WTC11 (cell line): ENCODE results near the gene NDRG4. TPM values are rescaled to one million over a fixed set of nuclear protein-coding genes. Genes with fewer than 3 reads are reported as not detected.

ENCODE experiments used
- ATAC-seq: fragments of 200-7000 bp; cut with Tn5 transposase; 2 replicates; pipeline ENCODE4 v1.10.0; 2021; ENCODE audit warnings: mild to moderate bottlenecking, moderate library complexity
- CTCF ChIA-PET: fragments of 300-600 bp; sonication (Branson Sonifier 250); formaldehyde crosslinking; loops from one replicate; lab custom pipeline; 2021; ENCODE audit warnings: antibody characterized with exemption; lab: Charles Lee
- POLR2A ChIA-PET: fragments of 350-600 bp; sonication (Branson Sonifier 250); formaldehyde crosslinking; loops from one replicate; lab custom pipeline; 2021; ENCODE audit warnings: antibody characterized with exemption; lab: Charles Lee
- DNase-seq: peaks from one replicate; pipeline ENCODE4 v3.0.0; 2021; ENCODE audit warnings: low spot score
- H3K27ac Mint-ChIP-seq: 2 replicates; pipeline ENCODE4 v1.8.0; 2021; ENCODE audit warnings: mixed read lengths
- H3K27me3 Mint-ChIP-seq: 2 replicates; pipeline ENCODE4 v1.8.0; 2021; ENCODE audit warnings: low read depth, mild to moderate bottlenecking, moderate library complexity, mixed read lengths
- H3K36me3 Mint-ChIP-seq: 2 replicates; pipeline ENCODE4 v1.8.0; 2021; ENCODE audit warnings: mixed read lengths
- H3K4me1 Mint-ChIP-seq: 2 replicates; pipeline ENCODE4 v1.8.0; 2022; ENCODE audit warnings: mixed read lengths
- H3K4me3 Mint-ChIP-seq: 2 replicates; pipeline ENCODE4 v1.8.0; 2021; ENCODE audit warnings: mild to moderate bottlenecking, moderate library complexity, mixed read lengths
- H3K9me3 Mint-ChIP-seq: 2 replicates; pipeline ENCODE4 v1.8.0; 2021; ENCODE audit warnings: mixed read lengths
- AFF4 ChIP-seq: sonication (generic); formaldehyde crosslinking; IDR thresholded peaks from 2 replicates; pipeline ENCODE4 v1.8.1; 2023; ENCODE audit warnings: mild to moderate bottlenecking, missing genetic modification reagents, borderline replicate concordance
- CREM ChIP-seq: sonication (generic); formaldehyde crosslinking; IDR thresholded peaks from 2 replicates; pipeline ENCODE4 v1.8.1; 2022; ENCODE audit warnings: mild to moderate bottlenecking, missing genetic modification reagents, moderate library complexity
- EMX1 ChIP-seq: fragments of 250-450 bp; sonication (Bioruptor Pico); IDR thresholded peaks from 2 replicates; pipeline ENCODE4 v1.8.0; 2021; ENCODE audit warnings: mild to moderate bottlenecking
- ETV6 ChIP-seq: sonication (generic); formaldehyde crosslinking; IDR thresholded peaks from 2 replicates; pipeline ENCODE4 v1.8.1; 2022; ENCODE audit warnings: mild to moderate bottlenecking, missing genetic modification reagents
- FOXJ3 ChIP-seq: sonication (generic); formaldehyde crosslinking; IDR thresholded peaks from 2 replicates; pipeline ENCODE4 v1.9.0; 2021; ENCODE audit warnings: missing genetic modification reagents, mild to moderate bottlenecking, borderline replicate concordance
- NFYB ChIP-seq: sonication (generic); formaldehyde crosslinking; conservative IDR thresholded peaks from 2 replicates; pipeline ENCODE4 v1.8.0; 2022; ENCODE audit warnings: low read depth, missing genetic modification reagents
- NR1H2 ChIP-seq: sonication (generic); formaldehyde crosslinking; IDR thresholded peaks from 2 replicates; pipeline ENCODE4 v1.9.0; 2021; ENCODE audit warnings: mild to moderate bottlenecking, moderate library complexity, missing genetic modification reagents
- ZBTB21 ChIP-seq: sonication (generic); formaldehyde crosslinking; IDR thresholded peaks from 2 replicates; pipeline ENCODE4 v1.8.1; 2023; ENCODE audit warnings: mild to moderate bottlenecking, missing genetic modification reagents, borderline replicate concordance
- ZMAT4 ChIP-seq: fragments of 250-450 bp; sonication (Bioruptor Pico); IDR thresholded peaks from 2 replicates; pipeline ENCODE4 v1.9.0; 2021; ENCODE audit warnings: mild to moderate bottlenecking
- ZNF317 ChIP-seq: sonication (generic); formaldehyde crosslinking; IDR thresholded peaks from 2 replicates; pipeline ENCODE4 v1.8.1; 2023; ENCODE audit warnings: low read depth, mild to moderate bottlenecking, moderate library complexity, missing genetic modification reagents, borderline replicate concordance
- ZNF512 ChIP-seq: sonication (generic); formaldehyde crosslinking; IDR thresholded peaks from 2 replicates; pipeline ENCODE4 v1.8.1; 2022; ENCODE audit warnings: missing genetic modification reagents, borderline replicate concordance
- total RNA-seq: library from RNA; stranded (reverse); gene quantifications from 3 replicates; pipeline ENCODE4 v1.2.3, GENCODE V29; 2021
- TF ChIP-seq, protein P1 (sequence below): sonication (generic); formaldehyde crosslinking; IDR thresholded peaks from 2 replicates; pipeline ENCODE4 v1.8.1; 2022; ENCODE audit warnings: low read depth, missing genetic modification reagents, borderline replicate concordance
- TF ChIP-seq, protein P2 (sequence below): sonication (generic); formaldehyde crosslinking; IDR thresholded peaks from 2 replicates; pipeline ENCODE4 v1.8.0; 2023; ENCODE audit warnings: mild to moderate bottlenecking, missing genetic modification reagents
- TF ChIP-seq, protein P3 (sequence below): sonication (generic); formaldehyde crosslinking; IDR thresholded peaks from 2 replicates; pipeline ENCODE4 v1.8.0; 2022; ENCODE audit warnings: mild to moderate bottlenecking, missing genetic modification reagents
- TF ChIP-seq, protein P4 (sequence below): sonication (generic); formaldehyde crosslinking; conservative IDR thresholded peaks from 2 replicates; pipeline ENCODE4 v1.8.1; 2023; ENCODE audit warnings: mild to moderate bottlenecking, low read depth, missing genetic modification reagents, moderate library complexity
- TF ChIP-seq, protein P5 (sequence below): sonication (generic); formaldehyde crosslinking; IDR thresholded peaks from 2 replicates; pipeline ENCODE4 v1.8.1; 2023; ENCODE audit warnings: mild to moderate bottlenecking, missing genetic modification reagents

The NDRG4 gene
- total RNA-seq, 1 experiment from 2014 or later = 20.5 TPM

DNA sequence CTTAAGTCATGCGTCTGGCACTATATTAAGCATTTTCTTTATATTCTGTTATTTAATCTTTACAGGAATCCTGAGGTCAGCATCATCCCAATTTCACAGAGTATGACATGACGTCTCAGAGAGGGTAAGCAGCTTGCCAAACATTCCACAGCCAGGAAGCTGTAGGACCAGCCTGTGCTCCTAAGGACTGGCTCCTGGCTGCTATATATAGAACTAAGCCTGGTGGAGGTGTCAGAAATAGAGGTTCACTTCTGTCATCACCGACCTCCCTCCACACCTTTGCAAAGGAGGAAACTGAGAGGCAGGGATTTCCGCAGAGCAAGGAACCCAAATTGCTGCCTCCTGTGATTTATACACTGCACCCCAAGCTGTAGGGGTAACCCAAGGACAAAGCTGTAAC is 37.9 kb upstream of the NDRG4 start (continued):
- TF ChIP-seq AFF4 = no peak
- TF ChIP-seq, protein P1, sequence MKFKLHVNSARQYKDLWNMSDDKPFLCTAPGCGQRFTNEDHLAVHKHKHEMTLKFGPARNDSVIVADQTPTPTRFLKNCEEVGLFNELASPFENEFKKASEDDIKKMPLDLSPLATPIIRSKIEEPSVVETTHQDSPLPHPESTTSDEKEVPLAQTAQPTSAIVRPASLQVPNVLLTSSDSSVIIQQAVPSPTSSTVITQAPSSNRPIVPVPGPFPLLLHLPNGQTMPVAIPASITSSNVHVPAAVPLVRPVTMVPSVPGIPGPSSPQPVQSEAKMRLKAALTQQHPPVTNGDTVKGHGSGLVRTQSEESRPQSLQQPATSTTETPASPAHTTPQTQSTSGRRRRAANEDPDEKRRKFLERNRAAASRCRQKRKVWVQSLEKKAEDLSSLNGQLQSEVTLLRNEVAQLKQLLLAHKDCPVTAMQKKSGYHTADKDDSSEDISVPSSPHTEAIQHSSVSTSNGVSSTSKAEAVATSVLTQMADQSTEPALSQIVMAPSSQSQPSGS = no peak

DNA sequence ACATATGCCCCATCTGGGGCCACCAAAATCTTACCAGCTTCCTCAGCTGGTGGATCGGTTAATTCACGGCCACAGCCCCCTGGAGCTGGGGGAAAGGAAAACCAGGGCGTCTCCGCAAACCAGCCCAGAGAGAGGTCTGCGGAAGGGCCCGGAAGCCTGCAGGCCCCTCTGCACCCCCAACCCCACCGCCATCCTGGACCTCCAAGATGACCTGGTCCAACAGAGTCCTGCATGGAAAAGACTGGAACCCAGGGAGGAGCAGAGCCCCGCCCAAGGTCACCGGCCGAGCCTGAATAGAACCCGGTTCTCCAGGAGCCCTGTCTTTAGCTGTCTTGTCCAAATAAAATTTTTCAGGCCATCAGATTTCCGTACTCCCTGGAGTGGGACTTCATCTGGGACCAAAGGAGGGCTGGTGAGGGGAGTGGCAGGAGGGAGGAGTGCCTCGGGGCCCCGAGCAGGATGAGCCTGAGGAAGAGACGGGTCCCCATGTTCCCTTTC is 37.4 kb upstream of the NDRG4 start:
- no peak overlapping the region for H3K27ac Mint-ChIP-seq
- ChIA-PET POLR2A (no interaction called here), CTCF (interaction anchor here (1.1 to 1.3 kb wide), 3 partner anchors 25 to 126 kb away, joined by 3 to 4 read pairs (median 4); no protein-coding TSS in a partner anchor)
- peak overlapping the region; percentile 59 for H3K4me3 Mint-ChIP-seq
- peaks cover 11% of the 10 kb centered on the region for H3K4me1 Mint-ChIP-seq
- no peak for DNase-seq
- H3K27me3 Mint-ChIP-seq = peaks cover 82% of the 10 kb centered on the region
- TF ChIP-seq CREM (CRISPR knock-in tag) = no peak
- no peak for TF ChIP-seq NFYB (CRISPR knock-in tag)
- no peak for TF ChIP-seq ETV6 (CRISPR knock-in tag)
- no peak for TF ChIP-seq NR1H2
- no peak for TF ChIP-seq FOXJ3
- no peak for TF ChIP-seq ZNF317 (CRISPR knock-in tag)
- TF ChIP-seq, protein P2, sequence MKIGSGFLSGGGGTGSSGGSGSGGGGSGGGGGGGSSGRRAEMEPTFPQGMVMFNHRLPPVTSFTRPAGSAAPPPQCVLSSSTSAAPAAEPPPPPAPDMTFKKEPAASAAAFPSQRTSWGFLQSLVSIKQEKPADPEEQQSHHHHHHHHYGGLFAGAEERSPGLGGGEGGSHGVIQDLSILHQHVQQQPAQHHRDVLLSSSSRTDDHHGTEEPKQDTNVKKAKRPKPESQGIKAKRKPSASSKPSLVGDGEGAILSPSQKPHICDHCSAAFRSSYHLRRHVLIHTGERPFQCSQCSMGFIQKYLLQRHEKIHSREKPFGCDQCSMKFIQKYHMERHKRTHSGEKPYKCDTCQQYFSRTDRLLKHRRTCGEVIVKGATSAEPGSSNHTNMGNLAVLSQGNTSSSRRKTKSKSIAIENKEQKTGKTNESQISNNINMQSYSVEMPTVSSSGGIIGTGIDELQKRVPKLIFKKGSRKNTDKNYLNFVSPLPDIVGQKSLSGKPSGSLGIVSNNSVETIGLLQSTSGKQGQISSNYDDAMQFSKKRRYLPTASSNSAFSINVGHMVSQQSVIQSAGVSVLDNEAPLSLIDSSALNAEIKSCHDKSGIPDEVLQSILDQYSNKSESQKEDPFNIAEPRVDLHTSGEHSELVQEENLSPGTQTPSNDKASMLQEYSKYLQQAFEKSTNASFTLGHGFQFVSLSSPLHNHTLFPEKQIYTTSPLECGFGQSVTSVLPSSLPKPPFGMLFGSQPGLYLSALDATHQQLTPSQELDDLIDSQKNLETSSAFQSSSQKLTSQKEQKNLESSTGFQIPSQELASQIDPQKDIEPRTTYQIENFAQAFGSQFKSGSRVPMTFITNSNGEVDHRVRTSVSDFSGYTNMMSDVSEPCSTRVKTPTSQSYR = no peak
- TF ChIP-seq, protein P3, sequence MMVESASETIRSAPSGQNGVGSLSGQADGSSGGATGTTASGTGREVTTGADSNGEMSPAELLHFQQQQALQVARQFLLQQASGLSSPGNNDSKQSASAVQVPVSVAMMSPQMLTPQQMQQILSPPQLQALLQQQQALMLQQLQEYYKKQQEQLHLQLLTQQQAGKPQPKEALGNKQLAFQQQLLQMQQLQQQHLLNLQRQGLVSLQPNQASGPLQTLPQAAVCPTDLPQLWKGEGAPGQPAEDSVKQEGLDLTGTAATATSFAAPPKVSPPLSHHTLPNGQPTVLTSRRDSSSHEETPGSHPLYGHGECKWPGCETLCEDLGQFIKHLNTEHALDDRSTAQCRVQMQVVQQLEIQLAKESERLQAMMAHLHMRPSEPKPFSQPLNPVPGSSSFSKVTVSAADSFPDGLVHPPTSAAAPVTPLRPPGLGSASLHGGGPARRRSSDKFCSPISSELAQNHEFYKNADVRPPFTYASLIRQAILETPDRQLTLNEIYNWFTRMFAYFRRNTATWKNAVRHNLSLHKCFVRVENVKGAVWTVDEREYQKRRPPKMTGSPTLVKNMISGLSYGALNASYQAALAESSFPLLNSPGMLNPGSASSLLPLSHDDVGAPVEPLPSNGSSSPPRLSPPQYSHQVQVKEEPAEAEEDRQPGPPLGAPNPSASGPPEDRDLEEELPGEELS (CRISPR knock-in tag) = no peak
- TF ChIP-seq, protein P4, sequence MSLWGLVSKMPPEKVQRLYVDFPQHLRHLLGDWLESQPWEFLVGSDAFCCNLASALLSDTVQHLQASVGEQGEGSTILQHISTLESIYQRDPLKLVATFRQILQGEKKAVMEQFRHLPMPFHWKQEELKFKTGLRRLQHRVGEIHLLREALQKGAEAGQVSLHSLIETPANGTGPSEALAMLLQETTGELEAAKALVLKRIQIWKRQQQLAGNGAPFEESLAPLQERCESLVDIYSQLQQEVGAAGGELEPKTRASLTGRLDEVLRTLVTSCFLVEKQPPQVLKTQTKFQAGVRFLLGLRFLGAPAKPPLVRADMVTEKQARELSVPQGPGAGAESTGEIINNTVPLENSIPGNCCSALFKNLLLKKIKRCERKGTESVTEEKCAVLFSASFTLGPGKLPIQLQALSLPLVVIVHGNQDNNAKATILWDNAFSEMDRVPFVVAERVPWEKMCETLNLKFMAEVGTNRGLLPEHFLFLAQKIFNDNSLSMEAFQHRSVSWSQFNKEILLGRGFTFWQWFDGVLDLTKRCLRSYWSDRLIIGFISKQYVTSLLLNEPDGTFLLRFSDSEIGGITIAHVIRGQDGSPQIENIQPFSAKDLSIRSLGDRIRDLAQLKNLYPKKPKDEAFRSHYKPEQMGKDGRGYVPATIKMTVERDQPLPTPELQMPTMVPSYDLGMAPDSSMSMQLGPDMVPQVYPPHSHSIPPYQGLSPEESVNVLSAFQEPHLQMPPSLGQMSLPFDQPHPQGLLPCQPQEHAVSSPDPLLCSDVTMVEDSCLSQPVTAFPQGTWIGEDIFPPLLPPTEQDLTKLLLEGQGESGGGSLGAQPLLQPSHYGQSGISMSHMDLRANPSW (CRISPR knock-in tag) = no peak
- TF ChIP-seq ZMAT4 (CRISPR knock-in tag) = no peak
- no peak for TF ChIP-seq ZBTB21
- TF ChIP-seq ZNF512 = no peak
- TF ChIP-seq EMX1 (CRISPR knock-in tag) = no peak
- TF ChIP-seq, protein P5, sequence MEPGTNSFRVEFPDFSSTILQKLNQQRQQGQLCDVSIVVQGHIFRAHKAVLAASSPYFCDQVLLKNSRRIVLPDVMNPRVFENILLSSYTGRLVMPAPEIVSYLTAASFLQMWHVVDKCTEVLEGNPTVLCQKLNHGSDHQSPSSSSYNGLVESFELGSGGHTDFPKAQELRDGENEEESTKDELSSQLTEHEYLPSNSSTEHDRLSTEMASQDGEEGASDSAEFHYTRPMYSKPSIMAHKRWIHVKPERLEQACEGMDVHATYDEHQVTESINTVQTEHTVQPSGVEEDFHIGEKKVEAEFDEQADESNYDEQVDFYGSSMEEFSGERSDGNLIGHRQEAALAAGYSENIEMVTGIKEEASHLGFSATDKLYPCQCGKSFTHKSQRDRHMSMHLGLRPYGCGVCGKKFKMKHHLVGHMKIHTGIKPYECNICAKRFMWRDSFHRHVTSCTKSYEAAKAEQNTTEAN (CRISPR knock-in tag) = no peak
- ATAC-seq = no peak
- no peaks in the 10 kb centered on the region for H3K36me3 Mint-ChIP-seq
- no peaks in the 10 kb centered on the region for H3K9me3 Mint-ChIP-seq
